HG03442 (cell line): ENCODE measurements around the gene TSPAN4.

ENCODE experiments used
- ATAC-seq: cut with Tn5 transposase; IDR thresholded peaks from one replicate; pipeline ENCODE4 v1.9.1; 2021; ENCODE audit warnings: mild to moderate bottlenecking, moderate library complexity; ENCODE audit not compliant: unreplicated experiment

Gene TSPAN4

DNA sequence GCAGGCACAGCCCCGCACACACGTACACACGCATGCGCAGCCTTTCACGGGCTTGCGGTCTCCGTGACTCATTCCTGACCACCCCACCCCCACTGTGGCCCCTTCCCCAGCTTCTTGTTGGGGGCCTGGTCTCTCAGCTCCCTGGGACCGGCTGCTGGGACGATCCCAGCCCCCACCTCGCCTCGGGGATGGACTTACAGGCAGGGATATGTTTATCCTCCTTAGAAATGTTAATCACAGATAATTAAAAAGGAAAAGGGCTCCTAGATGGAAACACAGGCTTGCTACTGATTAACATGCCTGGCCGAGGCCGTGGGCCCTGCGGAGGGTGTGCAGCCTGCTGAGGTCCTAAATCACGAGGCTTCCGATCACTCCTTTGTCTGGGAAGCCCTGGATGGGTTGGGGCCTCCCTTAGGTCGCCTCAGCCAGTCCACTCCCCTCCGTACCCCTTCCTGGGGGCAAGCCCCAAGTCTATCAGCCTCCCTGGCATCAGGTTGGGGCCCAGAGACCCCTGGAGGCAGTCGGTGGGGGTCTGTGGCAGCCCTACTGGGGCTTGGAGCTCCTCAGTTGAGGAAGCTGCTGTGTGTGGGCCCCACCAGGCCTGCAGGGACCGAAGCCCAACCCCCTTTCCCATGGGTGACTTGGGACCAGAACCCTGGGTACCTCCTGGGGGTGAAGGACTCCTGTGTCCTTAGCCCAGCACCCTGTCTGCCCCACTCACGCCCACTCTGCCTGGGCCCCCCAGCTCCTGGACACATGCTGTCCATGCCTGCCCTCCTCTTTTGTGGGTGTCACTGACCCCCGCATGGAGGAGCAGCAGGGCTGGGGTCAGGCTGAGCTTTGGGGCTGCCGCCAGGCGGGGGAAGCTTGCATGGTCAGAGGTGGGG is 20.6 kb downstream of the TSPAN4 start:
- ATAC-seq = no peak

DNA sequence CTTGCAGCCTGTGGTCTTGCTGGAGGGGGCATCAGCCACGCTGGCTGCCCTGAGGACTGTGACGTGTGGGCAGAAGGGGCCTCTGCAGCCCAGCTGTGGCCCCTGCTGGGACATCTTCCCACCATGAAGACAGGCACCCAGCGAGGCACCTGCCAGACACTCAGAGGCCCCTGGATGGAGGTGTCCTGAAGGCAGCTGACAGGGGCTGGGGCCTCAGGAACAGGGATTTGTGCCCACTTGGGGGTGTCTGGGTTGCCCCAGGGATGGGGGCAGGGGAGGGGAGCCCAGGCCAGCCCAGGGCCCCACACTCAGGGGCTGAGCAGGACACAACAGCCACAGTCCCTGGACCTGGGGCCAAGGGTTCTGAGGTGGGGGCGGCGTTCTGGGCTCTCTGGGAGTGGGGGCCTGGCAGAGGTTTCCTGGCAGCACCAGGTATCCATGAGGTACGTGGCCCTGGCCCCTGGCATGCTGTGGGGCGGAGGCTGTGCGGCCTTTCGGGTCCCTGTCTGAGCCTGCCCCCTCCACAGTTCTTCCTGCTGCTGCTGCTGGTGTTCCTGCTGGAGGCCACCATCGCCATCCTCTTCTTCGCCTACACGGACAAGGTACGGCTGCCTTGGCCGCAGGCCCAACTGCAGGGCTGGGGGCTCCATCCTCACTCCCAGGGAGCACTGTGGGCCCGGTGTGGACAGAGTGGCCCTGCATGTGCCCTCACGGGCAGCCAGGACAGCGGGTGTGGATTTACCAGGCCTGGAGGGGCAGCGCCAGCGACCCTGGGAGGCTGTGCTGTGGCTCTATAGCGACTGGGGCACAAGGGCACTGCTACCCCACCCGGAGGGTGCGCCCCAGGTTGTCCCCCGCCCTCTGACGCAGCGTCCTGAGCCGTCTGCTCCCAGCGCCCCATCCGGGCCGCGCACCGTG is 21.5 kb downstream of the TSPAN4 start:
- ATAC-seq = no peak

DNA sequence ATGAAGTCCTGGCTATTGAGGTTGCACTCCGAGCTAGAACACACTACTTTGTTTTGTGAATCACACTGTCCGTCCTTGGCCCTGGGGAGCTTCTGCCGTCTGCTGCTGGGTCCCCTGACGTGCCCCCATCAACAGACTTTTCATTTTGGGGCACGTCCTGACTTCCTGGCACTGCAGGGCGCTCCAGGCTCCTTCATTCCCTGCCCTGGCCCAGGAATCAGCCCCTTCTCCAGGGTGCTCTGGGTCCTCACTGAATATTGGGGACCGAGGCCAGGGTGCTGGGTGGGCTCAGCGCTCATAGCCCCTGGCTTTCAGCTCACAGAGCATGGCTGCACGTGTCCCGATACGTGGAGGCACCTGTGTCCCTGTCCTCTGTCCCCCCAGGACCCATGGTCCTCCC is 22.2 kb downstream of the TSPAN4 start:
- no peak for ATAC-seq

DNA sequence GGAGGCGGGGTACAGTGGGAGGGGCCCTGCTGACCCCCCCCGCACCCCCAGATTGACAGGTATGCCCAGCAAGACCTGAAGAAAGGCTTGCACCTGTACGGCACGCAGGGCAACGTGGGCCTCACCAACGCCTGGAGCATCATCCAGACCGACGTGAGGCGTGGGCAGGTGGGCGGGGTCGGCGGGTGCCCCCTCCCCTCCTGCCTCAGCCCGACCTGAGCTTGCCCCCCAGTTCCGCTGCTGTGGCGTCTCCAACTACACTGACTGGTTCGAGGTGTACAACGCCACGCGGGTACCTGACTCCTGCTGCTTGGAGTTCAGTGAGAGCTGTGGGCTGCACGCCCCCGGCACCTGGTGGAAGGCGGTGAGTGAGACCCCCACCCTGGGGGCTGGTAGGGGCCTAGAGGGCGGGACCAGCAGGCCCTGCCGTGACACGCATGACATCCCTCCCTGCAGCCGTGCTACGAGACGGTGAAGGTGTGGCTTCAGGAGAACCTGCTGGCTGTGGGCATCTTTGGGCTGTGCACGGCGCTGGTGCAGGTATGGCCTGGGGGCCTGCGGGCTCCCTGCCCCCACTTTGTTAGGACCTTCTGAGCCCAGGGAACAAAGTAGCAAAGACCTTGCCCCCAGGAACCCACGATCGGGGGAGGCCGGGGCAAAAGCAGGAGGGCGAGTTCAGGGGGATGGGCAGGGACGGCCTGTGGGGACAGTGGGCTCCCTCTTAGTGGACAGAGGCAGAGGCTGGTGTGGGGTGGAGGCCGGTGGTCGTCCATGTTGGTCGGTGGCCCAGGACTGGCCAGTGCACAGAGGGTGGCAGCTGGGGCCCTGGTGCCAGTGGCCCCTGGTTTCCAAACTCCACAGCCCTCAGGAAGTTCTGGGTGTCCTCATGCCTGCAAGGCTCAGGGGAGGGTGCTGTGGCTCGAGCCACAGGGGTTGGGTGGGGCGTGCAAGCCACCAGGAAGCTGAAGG is 23.1 kb downstream of the TSPAN4 start:
- no peak for ATAC-seq

DNA sequence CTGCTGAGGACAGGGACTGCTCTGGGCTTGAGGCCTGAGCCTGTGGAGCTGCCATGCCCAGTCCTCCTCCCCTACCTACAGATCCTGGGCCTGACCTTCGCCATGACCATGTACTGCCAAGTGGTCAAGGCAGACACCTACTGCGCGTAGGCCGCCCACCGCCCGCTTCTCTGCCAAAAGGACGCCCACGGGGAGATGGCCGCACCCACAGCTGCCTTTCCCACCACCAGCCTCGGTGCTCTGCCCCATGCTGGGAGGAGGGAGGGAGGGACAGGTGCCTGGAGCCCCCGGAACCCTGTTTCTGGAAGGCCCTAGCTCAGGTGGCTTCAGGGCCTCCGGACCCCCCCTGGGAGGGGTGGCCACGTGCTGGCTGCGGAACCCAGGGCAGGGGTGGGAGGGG is 23.8 kb downstream of the TSPAN4 start:
- no peak for ATAC-seq

DNA sequence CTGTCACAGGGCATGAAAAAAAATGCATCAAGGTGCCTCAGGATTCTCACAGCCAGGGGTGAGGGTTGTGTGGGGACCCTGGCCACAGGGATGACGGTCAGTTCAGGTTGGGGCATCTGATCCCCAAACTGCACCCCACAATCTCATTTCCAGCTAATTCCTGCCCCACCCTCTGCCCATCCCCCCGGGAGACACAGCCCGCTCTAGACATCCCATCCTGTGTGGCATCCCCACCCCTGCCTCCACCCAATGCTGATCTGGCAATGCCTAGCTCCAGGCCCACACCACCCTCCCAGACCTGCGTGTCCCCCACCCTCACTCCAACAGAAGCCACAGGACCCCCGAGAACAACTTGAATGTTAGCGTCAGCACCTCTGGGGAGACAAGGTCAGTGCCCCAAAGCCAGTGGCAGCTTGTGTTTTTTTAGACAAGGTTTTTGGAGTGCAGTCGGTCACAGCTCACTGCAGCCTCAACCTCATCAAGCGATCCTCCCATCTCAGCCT is 25.3 kb downstream of the TSPAN4 start:
- ATAC-seq = no peak

DNA sequence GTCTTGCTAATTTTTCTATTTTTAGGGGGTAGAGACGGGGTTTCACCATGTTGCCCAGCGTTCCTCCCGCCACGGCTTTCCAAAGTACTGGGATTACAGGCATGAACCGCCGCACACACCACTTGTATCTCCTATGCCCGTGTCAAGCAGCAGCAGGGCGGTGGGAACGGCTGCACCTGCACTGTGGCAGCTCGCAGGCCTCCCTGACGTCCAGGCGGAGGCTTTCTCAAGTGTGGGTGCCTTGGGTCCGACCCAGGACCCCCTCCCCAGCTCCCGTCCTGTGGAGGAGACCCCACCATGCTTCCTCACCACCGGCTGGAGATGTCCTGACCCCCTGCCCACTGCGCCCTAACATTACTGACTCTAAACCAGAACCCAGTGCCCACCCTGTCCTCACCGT is 25.7 kb downstream of the TSPAN4 start:
- no peak for ATAC-seq

DNA sequence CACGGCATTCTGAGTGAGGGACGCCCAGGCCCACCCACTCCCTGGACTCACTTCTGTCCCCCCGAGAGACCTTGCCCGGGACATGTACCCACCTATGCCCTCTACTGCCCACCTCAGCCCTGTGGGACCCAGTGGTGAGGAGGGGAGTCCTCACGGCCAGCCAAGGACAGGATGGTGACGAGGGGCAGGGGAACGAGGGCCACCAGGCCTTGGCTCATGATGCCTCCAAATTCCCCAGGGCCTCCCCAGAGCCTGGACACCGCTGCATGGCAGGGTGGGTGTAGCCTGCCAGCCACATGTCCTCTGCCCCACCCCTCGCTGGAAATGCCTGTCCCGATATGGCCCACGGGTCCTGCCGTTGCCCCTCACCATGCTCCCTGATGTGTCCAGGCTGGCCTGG is 26.1 kb downstream of the TSPAN4 start:
- no peak for ATAC-seq

DNA sequence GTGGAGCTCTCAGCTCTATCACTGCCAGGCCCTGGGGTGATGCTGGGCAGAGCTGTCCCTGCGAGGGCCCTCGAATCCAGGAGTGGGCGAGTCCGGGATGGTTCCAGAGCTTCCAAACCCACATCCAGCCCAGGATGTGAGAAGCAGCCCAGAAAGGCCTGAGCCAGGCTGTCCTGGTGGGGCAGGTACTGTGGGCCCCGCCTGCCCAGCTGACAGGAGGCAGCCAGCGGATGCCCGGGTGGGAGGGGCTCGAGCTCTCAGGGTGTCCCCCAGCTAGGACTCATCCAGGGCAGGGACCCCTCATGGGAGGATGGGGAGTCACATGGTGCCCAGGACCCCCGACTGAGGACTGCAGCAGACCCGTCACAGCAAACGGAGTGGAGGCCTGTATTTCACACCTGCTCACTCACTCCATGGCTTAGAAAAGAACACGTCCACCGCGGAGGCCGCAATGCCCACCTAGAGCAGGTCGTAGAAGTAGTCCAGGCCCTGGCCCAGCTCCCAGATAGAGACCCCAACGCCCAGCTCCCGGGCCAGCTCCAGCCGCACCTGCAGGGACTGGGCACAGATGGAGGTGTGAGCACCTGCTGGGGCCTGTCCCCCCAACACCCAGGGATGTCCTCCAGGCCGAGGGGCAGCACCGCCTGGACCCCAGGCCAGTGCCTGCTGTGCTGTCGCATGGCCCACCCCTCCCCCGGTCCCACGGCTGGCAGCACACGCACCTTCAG is 26.9 kb downstream of the TSPAN4 start:
- ATAC-seq = no peak

DNA sequence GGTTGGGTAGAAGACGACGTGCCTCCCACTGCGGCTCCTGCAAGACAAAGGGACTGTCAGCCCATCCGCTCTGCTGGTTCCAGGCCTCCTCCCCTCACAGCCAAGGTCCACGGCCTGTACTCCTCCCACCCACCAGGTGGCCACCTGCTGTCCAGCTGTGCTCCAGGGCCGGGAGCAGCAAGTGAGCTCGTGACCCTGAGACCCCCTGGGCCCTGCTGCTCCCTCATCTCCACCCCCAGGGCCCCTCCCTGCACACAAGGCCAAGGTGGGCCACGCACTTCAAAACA is 27.4 kb downstream of the TSPAN4 start:
- ATAC-seq = no peak

DNA sequence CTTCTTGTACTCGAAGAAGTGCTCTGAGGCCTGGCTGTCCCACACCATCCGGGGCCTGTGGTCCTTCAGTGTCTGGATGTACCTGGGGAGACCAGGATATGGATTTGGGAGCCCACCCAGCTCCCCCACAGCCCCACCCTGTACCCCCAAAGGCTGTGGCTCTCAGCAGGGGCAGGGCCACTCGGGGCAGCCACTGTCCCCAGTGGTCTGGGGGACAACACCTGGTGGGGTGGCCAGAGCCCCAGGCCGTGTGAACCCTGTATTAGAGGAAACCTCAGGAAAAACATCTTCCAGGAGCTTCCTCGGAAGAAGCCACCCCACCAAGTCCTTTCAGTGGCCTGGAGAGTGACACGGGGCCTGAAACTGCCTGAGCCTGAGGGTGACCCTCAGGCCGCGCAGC is 27.8 kb downstream of the TSPAN4 start:
- no peak for ATAC-seq

DNA sequence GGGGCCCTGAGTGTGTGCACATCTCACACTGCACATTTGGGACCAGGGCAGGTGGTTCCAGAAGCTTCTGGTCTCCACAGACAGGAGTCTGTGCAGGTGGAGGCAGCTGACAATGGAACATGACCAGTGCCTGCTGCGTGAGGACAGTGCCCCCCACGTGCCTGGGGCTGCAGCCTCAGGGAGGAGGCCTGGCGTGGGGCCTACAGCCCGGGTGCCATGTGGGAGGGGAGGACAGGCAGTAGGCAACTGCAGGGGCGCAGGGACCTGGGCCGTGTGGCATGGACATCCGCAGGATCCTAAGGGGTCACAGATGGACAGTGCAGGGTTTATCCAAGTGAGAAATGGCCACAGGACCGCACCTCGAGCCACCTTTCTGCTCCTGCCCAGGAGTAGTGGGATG is 28.8 kb downstream of the TSPAN4 start:
- ATAC-seq = no peak

DNA sequence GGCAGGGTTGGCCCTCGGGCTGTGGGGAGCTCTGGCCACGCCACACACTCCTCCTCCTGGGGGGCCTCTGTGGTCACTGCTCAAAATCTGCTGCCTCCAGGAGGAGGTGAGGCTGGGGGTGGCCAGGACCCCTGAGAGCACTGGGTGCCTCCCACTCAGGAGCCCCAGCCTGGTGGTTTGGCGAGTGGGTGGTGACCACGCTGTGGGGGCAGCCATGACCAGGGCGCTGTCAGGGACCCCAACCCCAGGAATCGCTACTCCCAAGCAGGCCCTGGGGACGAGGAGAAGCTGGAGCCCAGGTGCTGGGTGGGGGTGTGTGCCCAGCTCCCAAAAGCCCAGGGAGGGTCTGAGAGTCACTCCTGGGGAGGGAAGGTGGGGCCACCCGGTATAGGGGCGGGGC is 30.1 kb downstream of the TSPAN4 start:
- ATAC-seq = no peak

DNA sequence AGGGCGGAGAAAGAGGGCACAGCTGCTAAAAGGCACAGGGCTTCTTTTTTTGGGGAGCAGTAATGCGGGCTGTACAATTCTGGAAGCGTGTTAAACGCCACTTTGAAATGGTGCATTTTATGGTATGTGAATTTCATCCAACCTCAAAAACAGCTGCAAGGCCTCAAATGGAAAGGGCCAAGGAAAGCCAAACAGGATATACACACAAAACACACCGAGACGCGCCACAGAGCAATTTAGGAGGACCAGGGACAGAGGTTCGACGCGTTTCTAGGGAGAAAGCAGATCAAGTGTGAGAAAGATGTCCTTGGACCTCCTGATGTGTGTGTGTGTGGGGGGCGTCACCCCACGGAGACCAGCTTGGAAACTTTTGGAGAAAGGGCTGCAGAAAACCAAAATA is 31.1 kb downstream of the TSPAN4 start:
- ATAC-seq = no peak

DNA sequence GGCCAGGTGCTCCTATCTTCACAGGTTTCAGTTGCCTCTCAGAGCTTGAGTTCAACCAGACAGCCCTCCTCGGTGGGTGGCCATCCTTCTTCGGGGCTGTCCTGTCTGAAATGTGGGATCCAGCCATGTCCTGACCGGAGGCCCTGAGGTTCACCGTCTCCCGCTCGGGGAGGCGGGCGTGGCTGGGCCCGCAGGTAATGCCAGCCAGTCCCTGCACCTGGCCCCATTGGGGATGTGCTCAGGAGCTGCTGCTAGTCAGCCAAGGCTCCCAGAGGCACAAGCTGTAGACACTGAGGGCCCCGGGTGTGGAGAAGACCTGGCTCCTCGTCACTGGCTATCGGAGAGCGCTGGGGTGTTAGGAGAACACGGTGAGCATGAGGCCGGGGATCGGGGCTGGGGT is 32.6 kb downstream of the TSPAN4 start:
- no peak for ATAC-seq

DNA sequence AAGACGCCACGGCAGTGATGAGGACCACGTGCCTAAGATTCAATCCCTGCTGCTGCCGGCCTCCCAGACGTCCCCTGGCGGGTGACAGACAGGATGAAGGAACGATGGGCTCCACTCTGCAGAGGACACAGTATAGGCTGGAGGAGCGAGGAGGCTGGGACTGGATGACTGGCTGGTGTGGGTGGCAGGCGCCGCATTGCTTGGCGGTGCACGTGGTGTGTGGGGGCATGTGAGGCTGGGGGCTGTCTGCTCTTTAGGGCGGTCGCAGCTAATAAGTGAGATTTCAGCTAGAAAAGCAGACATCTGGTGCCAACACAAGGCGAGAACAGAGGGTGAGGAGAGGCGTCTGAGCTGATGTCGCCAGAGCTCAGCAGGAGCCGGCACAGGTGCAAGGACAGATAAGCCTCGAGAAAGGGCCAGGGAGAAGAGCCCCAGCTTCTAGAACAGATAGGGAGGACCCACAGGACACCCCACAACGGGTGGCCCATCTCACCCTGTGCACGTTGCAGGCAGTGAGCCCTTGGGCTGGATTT is 33.2 kb downstream of the TSPAN4 start:
- ATAC-seq = no peak

DNA sequence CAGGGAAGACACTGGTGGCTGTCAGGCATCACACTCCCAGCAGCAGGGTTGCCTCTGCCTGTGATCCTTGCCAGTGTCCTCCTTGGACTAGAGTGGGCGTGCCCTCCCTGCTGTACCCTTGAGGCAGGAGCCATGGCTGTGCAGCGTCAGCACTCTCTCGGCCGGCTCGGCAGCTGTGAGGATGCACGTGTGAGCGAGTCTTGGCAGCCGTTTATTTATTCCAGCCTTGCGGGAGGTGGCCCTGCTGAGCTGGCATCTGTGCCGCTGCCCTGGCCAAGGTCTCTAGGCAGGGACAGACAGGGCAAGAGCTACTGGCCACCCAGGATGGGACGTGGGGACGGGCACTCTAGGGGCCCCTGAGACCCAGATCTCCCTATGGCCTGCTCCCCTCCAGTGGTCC is 33.9 kb downstream of the TSPAN4 start:
- ATAC-seq = no peak

DNA sequence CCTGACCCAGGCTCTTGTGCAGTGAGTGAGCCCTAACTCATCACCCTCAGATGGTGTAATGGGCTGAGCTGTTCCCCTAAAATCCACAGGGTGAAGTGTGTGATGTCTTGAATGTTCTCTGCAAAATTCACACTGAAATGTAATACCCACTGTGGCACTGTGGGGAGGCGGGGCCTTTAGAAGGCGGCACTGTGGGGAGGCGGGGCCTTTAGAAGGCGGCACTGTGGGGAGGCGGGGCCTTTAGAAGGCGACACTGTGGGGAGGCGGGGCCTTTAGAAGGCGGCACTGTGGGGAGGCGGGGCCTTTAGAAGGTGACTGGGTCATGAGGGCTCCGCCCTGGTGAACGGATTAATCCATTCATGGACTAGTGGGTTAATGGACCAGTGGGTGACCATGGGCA is 34.9 kb downstream of the TSPAN4 start:
- ATAC-seq = no peak

DNA sequence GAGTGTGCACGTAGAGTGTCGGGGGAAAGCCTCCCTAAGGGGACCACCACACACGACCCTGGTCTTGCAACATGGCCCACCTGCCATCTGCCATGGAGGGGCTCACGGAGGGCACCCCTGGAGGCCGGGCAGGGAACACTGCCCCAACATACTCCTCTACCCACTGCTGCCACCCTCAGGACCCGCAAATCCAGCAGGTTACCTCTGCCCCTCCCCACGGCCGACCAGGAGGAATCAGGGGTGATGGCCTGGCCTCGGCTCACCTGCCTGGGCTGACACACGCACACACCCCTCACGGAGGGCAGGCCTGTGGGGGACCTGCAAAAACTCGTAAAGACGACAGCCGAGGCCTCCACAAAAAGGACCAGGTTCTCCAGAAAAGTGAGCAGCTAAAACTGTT is 37.8 kb downstream of the TSPAN4 start:
- ATAC-seq = no peak

DNA sequence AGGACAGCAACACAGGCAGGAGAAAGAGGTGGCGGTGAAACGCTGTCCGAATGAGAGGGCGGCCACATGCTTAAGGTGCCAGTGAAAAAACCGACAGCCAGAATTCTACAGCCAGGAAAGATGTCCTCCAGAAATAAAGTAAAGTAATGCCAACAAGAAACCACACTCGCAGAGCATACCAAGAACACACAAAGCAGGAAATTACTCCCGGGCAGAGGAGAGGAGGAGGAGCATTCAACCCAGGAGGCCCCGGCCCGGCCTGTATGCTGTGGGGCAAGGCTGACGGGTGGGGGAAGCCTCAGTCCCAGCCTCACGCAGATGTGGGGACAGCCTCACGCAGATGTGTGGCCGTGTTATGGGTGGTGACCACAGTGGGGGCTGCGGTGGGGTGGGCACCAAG is 39.9 kb downstream of the TSPAN4 start:
- ATAC-seq = no peak
